ENCODE results near the gene TOX2.

Gene TOX2

DNA sequence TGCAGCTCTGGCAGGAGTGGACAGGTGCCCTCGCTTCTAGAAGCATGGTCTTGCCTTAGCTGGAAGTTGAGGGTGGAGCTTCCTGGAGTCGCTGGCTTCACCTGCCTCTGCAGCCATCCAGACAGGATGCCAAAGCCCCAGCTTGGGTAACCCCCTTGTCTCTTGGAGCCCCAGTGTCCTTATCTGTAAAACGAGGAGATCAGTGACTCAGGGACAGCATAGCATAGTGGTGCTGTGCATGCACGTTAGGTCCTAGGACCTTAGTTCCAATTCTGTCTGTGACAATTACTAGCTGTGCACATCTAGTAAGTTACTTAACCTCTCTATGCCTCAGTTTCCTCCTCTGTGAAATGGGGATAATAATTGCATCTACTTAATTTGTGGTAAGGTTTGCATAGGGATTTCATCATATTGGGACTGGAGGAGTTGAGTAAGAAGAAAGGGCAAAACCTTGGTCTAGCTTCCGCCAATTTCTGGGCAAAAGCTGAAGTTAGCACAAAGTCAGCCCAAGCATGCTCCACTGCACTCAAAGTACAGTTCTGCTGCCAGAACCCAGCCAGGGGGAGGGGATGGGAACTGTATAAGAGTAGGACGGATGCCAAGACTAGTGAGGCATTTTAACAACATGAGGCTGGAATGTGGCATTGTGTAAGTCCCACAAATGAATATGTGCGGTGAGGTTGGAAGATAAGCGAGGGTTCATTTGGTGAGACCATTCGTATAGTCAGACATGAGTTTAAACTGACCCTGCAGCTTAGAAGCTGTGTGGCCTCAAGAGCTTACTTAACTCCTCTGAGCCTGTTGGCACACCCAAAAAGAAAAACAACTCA, 24.5 kb downstream of the TOX2 start:
- no peak for DNase-seq (ENCODE audit: low read depth, low spot score)

DNA sequence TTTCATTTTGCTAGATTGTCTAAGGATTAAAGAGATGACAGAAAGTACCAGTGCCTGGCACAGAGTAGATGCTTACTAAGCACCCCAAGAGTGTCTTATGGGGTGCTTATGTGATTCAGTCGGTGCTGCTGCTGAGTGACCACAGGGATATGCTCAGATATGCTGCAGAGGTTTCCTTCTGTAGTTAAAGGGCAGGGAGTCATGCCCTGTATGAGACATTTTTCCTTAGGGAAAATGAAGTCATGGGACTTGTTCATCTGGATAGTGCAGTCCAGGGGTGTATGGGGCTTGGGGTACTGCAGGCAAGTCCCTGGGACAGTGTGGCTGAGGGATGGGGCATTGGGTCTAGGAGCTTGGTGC, 25.1 kb downstream of the TOX2 start:
- no peak for DNase-seq (ENCODE audit: low read depth, low spot score)

DNA sequence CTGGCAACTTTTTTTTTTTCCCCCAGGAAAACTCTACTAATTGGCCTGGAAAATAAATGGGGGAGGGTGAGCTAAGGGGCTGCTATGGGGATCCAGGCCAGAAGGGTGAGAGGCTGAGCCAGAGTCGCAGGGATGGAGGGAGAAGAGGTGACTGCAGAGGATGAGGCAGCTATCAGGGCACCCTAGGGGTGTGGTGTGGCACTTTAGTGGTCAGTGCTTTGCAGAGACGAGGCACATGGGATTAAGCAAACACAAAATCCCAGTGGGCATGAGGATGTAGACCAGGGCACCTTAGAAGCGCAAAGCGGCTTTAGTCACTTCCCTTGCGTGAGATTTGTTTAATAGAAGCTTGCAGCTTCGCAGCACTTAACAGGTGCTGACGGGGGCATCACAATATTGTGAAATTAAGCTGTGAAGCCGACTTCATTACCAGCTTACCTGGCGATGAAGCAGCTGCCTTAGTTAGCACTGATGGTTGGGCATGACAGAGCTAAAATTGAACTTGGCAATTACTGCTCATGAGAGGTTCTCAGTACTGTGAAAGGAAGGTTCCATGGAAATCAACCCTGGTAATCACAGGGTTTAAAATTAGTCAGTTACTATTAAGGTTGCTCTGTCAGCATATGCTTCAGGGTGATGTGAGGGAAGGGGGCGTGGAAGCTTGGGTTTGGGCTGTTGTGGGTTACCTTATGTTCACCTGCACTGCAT, 26.0 kb downstream of the TOX2 start:
- DNase-seq (ENCODE audit: low read depth, low spot score), result no peak

DNA sequence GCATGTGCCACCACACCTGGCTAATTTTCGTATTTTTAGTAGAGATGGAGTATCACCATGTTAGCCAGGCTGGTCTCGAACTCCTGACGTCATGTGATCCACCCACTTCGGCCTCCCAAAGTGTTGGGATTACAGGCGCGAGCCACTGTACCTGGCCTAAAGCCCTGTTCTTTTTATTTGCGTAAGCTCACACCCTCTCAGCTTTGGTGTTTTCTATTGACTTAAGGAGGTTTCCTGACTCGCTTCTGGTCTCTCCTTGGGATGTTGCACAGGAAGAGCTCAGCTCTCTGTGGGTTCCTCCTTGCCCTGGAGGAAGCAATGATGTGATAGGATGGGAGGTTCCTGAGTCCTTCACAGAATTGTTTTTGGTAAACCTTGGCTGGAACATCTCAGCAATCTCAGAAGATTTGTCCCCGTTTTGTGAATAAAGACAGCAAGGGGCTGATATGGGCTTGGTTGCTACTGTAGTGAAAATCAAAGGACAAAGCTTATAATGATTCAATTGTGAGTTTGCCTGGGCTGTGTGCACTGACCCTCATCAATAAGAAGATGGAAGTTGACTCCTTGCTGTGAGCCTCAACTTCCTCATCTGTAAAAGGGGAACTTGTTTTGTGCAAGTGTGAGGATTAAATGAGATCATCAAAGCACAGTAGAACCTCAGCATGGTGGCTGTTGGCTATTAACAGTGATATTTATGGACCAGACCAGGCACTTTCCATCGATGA, 27.0 kb downstream of the TOX2 start:
- DNase-seq (ENCODE audit: low read depth, low spot score), result no peak

DNA sequence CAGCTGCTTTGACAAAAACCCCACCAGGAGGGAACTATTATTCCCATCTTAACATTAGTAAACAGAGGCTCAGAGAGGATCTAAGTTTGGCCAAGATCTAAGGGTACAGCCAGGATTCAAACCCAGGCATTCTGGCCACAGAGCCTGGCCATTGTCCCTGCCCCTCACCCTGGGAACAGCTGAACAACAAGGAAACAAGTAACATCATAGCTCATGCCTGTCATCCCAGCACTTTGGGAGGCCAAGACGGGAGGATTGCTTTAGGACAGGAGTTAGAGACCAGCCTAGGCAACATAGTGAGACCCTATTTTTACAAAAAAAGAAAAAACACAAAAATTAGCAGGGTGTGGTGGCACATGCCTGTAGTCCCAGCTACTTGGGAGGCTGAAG, 27.5 kb downstream of the TOX2 start:
- no peak for DNase-seq (ENCODE audit: low read depth, low spot score)

DNA sequence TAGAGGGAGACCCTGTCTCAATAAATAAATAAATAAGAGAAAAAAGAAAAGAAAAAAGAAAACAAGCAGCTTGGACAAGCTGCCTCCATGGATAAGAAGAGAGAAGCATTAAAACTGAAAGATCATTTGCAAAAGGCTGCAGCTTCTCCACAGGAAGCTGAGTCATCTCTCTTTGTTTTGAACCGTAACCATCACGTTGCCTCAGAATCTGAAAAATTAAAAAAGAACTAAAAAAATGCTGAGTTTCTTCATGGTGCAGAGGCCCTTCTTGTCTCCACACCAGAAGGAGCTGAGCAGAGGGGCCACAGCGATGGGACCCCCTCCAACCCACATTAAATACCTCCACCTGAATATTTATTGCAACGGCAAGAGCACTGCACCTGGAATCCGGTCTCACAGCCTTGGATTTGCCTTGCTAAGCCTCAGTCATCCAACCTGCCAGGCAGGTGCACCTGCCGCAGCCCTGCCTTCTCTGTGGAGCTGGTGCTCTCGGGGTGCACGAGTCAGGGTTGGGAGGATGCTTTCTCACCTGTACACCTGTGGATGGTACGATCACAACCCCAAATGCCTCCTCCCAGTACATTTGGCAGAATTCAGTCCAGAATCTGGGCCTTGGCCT, 28.1 kb downstream of the TOX2 start:
- DNase-seq (ENCODE audit: low read depth, low spot score), result no peak

DNA sequence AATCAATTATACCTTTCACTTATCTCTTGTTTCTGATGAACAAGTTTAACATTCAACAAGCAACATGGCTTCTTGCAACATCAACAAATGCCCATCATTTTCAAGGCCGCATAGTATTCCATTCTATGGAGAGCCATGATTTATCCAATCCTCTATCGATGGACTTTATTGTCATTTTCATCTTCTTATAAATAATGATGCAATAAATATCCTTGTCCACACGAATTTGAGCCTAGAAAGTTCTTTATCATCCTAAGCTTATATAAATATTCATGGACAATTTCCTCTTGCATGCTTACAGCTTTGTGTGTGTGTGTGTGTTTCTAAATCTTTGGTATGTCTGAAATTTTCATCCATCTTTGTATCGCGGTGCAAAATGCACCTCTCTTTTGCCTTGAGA, 29.1 kb downstream of the TOX2 start:
- DNase-seq (ENCODE audit: low read depth, low spot score), result no peak

DNA sequence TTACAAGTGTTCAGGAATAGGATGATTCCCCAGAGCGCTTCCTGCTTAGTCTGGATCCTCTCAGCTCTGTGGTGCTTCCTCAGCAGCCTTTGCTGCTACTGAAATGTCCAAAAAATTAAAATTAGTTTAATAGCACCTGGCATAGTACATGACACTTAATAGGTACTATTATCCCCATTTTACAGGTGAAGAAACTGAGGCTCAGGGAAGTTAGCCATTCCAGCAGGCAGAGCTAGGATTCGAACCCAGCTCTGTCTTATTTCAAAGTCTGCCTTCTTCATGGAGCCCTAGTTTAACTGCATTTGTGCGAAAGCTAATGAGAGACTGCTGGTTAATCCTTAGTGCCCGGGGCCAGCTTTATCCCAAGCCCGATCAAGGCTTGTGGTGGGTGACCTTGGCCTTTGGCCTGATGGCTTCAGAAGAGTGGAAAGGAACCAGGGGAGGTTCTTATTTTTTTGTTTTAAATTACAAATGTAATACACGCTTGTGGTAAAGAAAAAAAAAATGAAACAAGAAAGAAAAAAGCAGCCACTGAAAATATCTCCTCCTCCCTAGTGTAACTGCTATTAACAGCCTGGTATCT, 30.1 kb downstream of the TOX2 start:
- DNase-seq (ENCODE audit: low read depth, low spot score), result no peak

DNA sequence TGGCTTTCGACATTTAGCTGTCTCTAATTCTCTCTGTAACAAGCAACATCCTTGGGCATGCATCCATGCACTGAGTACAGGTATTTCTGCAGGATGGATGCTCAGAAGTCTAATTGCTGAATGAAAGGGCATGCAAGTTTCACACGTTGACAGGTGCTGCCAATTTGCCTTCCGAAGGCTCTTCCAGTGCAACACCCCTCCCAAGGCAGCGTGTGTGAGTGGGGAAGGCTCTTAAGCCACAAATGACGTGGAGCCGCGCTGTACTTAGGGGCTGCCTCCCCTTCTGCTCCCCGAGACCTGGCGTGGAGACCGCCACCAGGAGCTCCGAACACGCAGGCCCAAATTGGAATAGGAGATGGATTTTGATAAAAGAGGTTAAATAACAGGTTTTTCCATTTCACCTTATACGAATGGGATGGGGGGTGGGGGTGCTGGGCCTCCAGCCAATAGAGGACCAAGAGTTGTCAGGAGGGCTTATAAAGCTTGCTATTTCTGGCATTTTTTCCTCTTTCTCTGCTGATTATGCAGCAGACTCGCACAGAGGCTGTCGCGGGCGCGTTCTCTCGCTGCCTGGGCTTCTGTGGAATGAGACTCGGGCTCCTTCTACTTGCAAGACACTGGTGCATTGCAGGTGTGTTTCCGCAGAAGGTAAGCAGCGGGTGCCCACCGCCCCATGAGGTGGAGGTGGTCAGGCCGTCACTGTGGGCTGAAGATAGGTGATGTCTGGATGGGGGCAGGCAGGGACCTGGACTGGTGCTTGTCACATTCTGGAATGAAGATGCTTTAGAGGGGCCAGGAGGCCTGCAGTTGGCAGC, 30.9 kb downstream of the TOX2 start:
- DNase-seq (ENCODE audit: low read depth, low spot score), result no peak

DNA sequence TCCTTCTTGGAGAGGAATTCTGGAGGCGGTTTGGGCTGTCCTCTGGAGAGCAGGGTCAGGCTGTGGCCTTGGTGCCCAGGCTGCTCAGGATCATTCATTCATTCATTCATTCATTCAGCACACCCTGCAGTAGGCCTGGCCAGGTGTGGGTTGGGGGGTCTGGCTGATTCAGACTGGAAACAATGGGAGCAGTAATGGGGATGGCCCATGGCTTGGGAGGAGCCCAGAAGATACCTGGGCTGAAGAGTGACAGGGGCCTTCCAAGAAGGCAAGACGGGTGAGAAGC, 31.5 kb downstream of the TOX2 start:
- no peak for DNase-seq (ENCODE audit: low read depth, low spot score)

DNA sequence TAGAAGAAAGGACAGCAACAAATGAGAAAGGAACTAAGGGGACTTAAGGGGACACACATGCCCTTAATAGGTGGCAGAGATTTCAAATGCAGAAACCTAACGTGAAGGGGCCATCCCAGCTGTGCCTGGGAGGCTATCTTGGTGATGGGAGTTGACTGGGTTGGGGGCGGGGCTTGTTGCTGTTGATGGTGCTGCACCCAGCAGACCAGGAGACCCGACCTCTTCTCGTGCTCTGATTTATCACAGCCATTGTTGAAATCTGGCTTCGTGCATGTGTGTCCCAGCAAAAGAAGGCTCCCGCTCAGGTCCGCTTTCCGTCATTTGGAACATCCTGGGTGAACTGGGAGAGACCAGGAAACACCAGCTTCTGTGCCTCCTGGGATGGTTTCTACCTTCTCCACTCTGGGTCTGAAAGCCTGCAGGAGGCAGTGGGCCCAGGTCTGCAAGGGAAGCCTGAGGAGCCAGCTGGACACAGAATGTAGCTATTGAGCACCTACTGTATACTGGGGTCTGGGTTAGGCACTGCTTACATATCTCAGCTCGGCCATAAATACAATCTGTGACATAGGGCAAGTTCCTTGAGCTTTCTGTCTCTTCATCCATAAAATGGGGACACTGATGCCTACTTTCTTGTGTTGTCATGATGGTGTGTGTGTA, 32.1 kb downstream of the TOX2 start:
- DNase-seq (ENCODE audit: low read depth, low spot score), result no peak

DNA sequence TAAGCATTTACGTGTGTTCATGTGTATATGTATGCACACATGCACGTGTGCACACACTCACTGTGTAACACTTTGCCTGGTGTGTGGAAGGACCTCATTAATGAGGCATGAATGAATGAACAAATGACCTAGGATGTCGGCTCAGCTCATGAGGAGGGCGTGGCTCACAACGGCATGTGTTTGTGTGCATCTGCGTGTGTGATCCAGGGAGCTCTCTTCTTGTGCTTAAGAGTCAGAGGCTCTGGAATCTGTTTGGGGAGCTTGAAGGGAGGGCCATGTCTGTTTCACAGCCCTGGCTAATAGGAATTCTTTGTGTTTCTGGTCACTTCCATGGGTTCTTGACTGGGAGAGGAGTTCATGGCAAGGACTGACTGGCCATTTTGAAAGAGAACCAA, 32.7 kb downstream of the TOX2 start:
- no peak for DNase-seq (ENCODE audit: low read depth, low spot score)

DNA sequence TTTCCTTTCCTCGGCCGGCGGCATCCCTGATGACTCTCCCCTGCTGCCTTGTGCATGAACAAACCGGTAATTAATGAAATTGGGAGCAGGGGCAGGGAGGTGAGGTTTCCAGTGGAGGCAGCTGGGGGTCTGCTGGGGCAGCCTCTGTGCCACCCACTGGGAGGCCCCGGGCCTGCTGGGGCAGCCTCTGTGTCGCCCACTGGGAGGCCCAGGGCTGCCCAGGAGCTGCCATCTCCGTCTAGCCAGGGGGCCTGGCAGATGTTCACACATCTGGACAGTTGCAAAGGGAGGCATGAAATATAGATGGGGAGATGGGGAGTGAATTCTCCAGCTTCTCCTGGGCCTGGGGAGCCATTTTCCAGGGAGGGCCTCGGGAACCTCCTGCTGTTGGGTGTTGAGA, 33.8 kb downstream of the TOX2 start:
- no peak for DNase-seq (ENCODE audit: low read depth, low spot score)

DNA sequence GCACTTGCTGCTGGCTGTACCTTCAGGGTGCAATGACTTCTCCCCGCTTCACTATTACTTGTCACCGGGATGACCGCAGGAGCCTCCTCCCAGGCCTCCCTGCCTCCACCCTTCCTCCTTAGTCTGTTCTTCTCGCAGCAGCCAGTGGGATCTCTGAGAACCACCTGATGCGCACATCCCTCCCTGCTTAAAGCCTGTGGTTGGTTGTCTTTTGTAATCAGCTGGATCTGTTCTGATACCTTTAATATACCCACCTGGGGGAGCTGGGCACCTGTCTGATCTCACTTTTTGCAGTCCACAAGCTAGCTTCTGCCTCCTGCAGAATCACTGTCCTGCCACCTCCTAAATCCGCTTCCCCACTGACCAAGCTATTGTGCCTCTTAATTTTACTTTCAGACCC, 34.6 kb downstream of the TOX2 start:
- DNase-seq (ENCODE audit: low read depth, low spot score), result no peak

DNA sequence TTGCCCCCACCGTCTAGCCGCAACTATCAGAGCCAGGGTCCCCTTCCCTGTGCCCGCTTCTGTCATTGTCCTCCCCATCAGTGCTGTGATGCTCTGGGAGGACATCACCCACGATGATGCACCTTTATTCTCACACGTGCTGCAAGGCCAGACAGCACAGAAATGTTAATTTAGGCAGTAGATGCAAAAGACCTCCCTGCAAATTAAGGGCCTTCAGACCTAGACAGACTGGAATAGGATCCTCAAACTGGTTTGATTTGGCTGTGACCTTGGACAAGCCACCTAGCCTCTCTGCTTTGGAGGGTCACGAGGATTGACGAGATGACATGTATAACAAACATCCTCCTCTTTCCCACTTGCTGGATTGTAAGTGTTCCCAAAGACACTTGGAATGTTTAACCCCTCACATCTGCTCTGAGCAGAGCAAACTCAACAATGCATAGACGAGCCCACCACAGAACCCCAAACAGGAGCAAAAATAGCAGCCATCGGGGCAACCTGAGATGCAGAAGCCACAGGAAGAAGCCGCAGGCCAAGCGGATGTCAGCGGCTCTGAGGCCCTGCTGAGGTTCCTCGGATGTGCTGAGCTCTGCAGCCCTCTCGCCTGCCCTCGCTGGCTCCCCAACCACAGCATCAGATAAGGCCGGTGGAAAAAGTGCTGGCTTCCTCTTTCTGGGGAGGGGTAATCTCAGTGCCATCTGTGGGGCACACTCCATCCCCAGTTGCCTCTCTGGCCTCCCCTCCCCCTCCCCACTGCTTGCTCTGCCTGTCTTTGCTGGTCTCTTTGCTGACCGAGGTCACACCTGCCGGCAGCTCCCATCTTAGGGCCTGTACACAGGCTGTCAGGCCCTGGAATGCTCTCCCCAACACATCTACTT, 35.3 kb downstream of the TOX2 start:
- DNase-seq (ENCODE audit: low read depth, low spot score), result peak; percentile 42

DNA sequence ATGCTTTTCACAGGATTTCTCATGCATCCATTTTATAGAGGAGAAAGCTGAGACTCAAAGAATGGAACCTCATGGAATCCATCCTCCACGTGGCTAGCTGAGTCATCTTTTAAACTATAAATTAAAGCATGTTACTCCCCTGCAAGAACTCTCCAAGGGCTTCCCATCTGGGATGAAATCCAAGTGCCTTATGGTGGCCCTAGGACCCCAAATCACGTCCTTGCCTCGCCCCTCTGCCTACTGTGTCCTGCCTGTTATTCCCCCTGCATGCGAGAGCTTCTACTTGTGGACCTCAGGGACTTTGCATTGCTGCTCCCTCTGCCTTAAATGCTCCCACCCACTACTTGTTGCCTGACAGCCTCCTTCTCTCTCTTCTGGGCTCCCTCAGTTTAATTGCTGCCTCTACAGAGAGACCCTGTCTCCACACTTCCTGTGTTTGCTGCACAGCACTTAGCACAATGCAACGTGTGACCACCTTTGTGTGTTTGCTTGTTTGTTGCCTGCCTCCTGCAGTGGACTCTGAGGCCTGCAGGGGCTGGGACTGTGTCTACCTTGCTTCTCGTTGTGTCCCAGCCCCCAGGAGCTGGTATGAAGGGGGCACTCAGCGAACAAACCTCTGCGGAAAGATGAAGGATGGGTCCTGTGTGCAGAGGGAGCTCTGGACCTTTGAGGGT, 39.4 kb downstream of the TOX2 start:
- DNase-seq (ENCODE audit: low read depth, low spot score), result no peak

DNA sequence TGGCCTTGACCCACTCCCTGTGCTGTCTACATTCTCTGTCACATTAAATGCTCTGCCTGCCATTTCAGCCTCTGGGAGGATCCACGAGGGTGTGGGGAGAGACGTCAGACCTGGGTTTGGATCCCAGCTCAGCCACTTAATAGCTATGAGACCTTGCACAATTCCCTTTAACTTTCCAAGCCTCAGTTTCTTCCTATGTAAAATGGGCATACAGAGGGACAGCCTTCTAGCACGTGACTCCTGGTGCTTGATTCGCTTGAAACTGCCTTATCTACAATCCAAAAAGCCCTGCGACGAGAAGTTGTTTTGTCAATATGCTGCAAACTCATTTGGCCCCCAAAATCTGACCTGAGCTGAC, 40.0 kb downstream of the TOX2 start:
- no peak for DNase-seq (ENCODE audit: low read depth, low spot score)

DNA sequence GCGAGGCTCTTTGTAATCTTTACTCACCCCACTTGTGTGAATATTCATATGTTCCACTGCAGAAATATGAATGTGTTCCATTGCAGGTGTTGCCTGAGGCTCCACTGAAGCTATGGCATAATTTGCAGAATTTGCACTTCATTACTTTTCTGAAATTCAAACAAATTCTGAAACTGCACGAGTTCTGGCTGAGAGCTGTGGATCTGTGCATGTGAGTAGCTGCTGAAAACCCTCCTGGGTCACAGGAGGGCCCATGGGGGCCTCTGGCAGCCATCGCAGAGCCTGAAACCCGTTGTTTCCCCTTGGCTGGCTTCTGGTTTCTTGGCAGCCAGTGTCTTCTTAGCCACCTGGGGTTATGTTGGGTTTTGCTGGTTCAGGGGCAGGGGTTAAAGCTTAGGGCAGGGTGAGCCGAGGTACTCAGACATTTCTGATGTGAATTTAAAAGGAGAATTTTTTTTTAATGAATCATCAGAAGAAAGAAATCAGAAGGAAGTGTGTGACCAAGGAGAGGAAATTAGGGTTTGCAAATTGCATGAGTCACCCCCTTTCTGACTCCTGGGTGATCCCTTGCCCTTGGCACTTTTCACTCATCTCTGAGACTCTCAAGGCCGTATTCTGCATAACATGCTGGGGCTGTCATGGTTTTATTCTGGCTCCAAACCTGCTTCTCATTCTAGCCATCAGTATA, 40.6 kb downstream of the TOX2 start:
- no peak for DNase-seq (ENCODE audit: low read depth, low spot score)

DNA sequence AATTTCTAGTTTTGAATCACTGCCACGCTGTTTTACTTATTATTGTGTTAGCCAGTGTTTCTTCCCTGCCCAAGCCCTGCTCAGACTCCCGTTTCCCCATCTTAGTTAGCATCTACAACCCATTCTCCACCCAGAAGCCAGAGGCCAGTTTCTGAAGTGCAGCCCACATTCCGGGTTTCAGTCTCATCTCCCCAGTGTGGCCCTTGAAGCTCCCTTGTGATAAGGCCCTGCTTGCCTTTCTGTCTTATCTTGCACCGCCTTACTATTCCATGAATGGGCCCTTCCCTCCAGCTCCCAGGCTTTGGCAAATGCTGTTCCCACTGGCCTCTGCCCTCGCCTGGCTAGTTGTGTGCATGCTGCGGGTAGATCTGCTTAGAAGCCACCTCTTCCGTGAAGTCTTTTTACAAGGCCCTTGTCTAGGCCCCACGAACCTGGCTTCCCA, 41.1 kb downstream of the TOX2 start:
- no peak for DNase-seq (ENCODE audit: low read depth, low spot score)

Measured in activated CD4-positive, CD25-positive, alpha-beta regulatory T cell treated with anti-CD3 and anti-CD28 coated beads, Interleukin-2, amount 50 U/mL, for 16 hours (primary cell).